Dermis blood vessel endothelial cell (primary cell): ENCODE measurements around the gene OTOGL. TPM values are rescaled to one million over a fixed set of nuclear protein-coding genes. Genes with fewer than 3 reads are reported as not detected.
"Not testable (repeated sequence)": the region's sequence is repeated elsewhere in the genome, so short reads cannot be mapped to it uniquely, and the experiment has no call there.

ENCODE experiments used
- DNase-seq: peaks from one replicate; pipeline ENCODE4 v3.0.0; 2010
- total RNA-seq: library from RNA; depleted of rRNA; stranded (reverse); fragments of >200 nt; gene quantifications from 2 replicates; pipeline ENCODE4 v1.2.3, GENCODE V29; 2014

Gene OTOGL
- total RNA-seq, 1 donor from 2014 or later: 0.17 TPM

DNA sequence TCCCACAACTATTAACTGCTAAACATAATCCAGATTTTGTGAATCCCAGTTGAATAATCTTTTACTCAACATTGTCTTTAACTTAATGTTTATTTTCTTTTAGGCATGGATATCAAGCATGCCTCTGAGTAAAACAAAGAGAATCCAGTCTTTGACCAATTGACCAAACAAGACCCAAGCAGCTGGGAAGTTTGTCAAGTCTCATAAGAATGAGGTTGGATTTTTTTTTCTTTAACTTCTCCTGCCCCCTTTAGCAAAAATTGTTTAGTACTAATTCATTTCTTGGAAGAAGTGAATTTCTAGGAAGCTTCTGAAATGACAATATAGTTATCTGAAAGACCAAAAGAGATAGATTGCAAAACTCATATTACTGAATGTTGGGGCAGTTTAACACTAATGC lies 89.9 kb downstream of the OTOGL start:
- no peak for DNase-seq

DNA sequence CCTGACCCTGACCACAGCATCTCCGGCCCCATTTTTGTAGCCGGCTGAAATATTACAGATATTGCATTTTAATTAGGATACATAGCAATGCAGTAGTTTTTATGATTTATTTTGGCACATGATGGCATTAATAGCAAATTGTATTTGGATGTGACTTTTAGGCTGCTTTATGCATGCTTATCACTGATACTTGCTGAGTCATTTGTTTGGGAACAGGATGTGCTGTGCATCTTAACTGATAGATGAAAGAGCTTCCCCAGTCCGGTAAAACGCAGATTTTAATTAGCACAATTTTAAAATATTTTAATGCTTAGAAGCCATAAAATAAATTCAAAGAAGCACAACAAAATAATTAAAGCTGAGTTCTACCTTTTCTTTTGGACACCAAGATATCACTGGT lies 90.7 kb downstream of the OTOGL start:
- no peak for DNase-seq

- DNase-seq: no peak
These were observed 92.8 kb downstream of the OTOGL start for GRCh38 chr12:80192087-80192486.

DNA sequence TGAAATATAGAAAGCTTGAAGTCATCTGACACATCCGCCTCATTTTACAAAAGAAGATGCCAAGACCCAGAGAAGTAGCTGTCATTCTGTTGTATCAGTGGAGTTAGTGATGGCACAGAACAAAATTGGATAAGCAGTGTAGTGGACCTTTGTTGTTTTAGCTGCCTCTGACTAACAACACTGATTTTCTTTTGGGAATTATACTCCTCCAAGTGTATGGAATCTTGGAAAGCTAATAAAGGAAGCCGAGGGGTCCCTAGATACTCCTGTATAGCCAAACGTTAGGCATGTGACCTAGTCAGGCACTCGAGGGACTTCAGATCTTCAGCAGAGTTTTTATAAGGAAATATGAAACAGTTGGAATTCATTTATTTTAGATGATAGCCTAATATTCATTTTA lies 94.5 kb downstream of the OTOGL start:
- no peak for DNase-seq

DNA sequence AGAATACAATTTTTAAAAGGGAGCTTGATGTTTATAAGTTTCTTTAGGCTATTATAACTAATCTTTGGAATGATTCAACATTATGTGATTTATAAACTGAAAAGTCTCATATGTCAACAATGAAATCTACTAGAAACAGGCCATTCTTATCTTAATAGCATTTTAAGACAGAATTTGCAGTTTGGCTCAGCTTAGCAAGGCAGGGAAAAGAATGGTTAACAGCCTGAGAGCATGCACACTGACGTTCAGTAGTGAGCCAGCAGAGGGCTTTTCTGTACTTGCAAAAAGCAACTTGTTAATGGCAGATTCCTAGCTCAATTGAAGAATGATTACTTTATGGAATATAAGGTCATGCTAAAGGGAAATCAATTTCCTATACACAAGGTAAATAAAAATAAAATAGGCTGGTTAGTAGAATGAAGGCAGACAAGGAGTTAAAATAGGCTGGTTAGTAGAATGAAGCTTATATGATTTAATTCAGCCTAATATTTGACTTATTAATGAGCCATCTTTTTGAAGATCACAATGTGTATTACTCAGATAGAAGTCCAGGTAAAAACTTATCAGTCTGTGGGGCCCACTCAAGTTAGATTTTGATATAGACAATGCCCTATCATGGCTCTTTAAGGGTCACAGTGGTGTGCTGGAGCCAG lies 95.9 kb downstream of the OTOGL start:
- peak; percentile 85 for DNase-seq

DNA sequence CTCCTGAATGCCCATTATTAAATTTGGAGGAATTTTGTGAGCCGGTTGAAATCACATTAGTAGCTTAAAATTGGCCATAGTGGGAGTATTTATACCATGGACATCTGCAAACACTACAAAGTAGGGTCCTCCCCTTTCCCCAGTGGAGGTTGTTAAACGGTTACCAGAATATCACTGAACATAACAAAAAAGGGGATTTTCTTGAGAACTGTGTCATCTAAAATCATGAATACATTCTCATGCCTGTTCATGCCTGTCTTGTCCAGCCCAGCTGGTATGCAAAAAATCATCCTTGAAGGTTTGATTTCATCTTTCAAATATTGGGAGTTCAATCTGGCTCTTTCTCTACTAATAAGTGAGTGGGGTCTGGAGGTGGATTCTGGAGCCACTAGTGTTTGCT lies 96.4 kb downstream of the OTOGL start:
- DNase-seq: no peak

DNA sequence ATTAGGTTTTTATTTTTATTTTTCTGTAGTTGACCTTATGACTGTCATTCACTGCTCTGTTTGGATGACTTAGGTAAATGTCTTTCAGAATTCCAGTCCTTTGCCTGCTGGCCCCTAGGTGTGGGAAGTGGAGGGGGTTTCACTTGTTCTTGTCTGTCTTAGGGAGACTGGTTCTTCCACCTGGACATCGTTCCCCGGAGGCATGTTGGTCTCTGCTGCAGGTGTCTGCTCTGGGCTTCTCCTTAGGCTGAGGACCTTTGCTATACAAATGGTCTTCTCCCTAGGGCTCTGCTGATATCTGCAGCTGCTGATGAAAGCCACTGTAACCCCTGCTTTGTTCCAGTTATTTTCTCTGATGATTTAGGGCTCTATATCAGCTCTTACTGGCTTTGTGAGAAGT lies 97.1 kb downstream of the OTOGL start:
- no peak for DNase-seq

- DNase-seq: no peak
These were observed 99.5 kb downstream of the OTOGL start for GRCh38 chr12:80198782-80199337.

GRCh38 chr12:80199931-80200330 lies 100.6 kb downstream of the OTOGL start:
- DNase-seq: no peak

GRCh38 chr12:80200414-80200813 lies 101.1 kb downstream of the OTOGL start:
- no peak for DNase-seq

- no peak for DNase-seq
These were observed 102.6 kb downstream of the OTOGL start for GRCh38 chr12:80201908-80202307.

GRCh38 chr12:80205960-80206359 lies 106.6 kb downstream of the OTOGL start:
- DNase-seq: no peak

- DNase-seq: no peak
These were observed 108.7 kb downstream of the OTOGL start for GRCh38 chr12:80208071-80208470.

DNA sequence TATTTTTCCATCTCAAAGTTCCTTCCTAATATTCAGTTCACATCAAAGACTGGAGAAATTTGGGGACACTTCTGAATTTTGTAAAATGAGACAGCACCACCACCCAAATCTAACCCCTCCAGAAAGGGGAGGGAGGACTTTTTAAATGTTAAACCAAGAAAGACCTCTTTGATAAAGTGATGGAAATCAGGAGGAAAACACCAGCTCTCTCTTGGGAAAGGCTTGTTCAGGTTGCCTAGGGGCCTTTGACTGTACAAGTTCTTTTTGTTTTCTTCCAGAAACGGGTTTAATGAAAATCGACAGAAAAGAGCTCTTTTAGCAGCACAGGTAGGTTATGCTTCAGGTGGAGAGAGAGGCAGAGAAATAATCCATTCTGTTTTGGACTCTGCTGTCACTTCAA lies 112.3 kb downstream of the OTOGL start:
- no peak for DNase-seq

GRCh38 chr12:80212938-80213645 lies 113.8 kb downstream of the OTOGL start:
- no peak for DNase-seq

GRCh38 chr12:80213871-80214270 lies 114.5 kb downstream of the OTOGL start:
- DNase-seq: no peak

DNA sequence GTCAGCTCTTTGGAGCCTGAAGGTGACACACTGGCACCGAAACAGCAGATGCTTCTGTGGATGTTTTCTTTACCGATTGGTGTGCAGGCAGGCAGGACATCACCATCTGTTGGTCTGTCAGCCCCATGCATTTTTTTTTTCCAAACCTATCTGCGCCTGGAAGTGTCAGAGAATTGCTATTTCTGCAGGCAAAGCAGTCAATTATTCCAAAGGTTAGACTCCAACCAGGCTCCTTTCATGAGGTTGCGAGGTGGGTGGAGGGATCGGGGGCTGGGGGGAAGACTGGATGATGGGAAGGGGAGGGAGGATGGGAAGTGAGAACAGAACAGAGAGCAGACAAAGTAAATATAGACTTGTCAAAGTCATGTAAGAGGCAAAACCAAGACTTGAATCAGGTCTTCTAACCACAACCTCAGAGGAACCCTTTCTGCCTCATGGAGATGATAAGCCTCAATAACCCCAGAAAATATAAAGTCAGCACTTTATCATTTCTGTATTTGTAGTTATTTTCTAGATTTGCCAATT lies 117.7 kb downstream of the OTOGL start:
- DNase-seq: no peak

- DNase-seq: not testable (repeated sequence)
These were observed 119.6 kb downstream of the OTOGL start for GRCh38 chr12:80218925-80219324.

DNA sequence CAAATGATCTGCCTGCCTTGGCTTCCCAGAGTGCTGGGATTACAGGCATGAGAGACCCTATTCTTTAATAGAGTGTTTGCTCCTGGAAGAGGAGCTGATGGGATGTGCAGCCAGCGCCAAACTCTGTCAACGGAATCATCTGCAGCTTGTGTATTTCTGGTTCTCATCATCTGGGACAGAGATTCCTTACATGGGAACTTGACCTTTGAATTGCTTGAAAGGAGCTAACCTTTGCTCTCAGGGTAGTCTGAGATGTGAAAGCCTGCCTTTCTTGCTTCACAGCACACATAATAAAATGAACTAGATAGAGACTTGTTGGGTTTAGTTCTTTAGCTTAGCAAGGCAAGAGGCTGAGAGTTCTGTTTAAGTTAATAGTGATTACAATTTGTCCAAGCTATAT lies 120.0 kb downstream of the OTOGL start:
- DNase-seq: no peak

- peak; percentile 81 for DNase-seq
These were observed 122.9 kb downstream of the OTOGL start for GRCh38 chr12:80222261-80222660.

DNA sequence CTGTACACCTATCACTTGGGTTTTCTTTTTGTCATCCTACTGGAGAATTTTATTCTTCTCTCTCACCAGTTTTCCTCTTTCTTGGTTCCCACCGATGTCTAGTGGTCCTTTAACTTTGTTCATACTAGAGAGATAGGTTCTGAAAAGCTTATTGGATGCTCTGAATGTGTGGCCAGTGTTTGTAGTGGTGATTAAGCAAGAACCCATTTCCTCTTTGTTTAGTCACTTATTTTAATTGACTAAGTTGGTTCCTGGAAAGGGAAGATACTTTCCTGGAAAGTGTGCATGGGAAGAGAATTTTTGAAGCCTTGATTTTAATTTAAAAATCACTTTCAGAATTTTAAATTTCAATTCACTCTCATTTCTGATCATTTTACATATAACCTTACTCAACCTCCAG lies 127.2 kb downstream of the OTOGL start:
- peak; percentile 61 for DNase-seq

DNA sequence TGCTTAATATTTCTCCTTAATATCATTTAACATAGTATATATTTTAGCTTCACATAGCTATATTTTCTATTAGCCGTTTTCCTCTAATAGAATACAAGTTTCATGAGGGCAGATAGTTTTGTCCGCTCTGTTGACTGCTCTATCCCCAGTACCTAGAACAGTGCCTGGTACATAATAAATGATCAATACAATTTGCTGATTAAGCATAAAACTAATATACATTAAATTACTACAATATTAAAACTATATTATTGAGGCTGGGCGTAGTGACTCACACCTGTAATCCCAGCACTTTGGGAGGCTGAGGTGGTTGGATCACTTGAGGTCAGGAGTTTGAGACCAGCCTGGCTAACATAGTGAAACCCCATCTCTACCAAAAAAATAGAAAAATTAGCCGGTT lies 128.6 kb downstream of the OTOGL start:
- DNase-seq: not testable (repeated sequence)

DNA sequence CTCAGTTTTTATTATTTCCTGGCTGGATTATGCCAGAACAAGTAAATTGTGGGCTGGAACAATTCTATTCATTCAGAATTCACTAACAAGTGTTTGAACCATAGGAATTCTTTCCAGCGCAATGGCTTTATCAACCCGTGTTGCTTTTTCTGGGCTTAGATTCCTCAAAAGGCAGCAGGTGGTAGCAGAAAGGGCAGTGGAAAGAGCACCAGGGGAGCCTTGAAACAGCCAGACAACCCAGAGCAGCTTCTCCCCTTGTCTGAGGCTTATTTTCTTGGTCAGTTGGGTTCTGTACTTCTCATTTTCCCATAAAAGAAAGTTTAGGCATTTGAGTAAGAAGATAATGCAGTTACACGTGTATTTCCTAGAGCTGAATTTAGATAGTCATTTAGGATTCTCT lies 130.7 kb downstream of the OTOGL start:
- DNase-seq: peak; percentile 38

DNA sequence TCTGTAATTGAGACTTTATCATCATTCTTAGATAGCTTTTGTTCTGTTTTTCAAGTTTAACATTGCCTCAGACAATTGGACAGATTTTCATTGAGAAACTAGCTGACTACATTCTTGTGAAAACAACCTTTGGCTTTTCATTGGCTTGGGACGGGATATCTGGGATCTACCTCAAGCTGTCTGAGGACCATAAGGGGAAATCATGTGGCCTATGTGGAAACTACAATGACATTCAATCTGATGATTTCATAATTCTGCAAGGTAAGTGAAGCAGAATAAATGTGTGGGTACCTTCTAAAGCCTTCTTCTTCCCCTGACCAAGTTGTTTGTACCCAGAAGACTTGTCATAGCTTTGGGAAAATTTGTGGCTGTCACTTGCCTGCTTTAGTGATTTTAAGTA lies 133.5 kb downstream of the OTOGL start:
- DNase-seq: no peak
